Activated CD4-positive, CD25-positive, alpha-beta regulatory T cell (primary cell): ENCODE results near the gene SP2.
"Not testable (repeated sequence)": the region's sequence is repeated elsewhere in the genome, so short reads cannot be mapped to it uniquely, and the experiment has no call there.

Experiments used
- DNase-seq, 4 experiments: peaks; one replicate each; lab custom pipeline; 2025; lab: John Stamatoyannopoulos, UW

SP2 gene

DNA sequence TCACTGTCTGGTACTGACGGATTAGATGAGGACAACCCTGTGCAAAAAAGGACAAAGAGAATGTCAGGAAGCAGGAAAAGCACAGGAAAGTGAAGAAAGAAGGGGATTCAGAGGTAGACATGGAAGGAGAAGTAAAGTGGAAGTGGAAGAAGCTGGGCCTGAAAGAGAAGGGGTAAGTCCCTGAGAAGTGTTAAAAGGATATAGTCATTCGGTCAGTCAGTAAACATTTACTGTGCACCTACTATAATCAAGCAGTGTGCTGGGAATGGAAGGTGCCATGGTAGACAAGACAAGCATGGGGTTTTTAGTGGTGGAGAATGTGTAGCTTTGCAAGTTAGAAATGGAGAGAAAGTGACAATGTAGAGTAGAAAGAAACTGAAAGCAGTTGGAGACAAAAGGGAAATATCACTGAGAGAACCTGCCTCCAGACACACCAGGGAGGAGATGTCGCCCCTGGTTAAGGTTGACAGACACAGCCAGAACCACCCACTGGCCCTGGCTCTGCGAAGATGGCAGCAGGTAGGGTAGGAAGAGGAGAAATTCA is 4.4 kb upstream of the SP2 start:
- no peak for DNase-seq

DNA sequence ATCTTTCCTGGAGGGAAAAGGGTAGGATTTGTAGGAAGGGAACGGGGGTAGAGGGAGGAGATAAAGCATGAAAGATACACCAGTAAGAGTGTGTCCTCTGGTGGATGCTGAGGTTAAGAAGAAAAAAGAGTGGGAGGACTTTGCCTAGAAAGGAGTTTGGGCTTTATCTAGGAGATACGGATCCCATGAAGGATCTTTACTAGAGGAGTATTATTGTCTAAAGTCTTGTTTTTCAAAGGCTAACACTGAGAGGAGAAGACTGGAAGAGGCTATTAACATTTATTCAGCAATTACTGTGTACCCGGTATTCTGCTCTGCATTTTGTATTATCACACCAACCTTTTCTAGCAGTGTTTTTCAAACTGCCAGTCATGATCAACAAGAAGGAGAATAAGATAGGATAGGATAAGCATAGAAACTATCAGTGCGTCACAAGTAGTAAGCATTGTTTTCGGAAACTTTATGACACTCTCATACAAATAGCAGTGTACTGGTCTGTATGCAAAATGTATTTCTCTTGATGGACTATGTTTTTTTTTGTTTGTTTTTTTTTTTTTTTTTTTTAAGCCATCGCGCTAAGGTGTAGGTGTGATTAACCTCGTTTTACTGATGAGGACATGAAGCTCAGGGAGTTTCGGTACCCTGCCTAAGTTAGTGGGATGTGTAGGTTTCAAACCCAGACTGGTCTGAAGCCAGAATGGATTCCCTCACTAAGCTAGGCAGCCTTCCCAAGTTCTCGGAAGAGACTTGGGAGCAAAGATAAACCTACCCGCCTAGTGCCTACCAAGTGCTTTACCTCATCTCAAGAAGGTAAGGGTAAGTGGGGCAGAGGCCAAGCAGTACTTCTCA is 1.3 kb upstream of the SP2 start:
- no peak for DNase-seq

DNA sequence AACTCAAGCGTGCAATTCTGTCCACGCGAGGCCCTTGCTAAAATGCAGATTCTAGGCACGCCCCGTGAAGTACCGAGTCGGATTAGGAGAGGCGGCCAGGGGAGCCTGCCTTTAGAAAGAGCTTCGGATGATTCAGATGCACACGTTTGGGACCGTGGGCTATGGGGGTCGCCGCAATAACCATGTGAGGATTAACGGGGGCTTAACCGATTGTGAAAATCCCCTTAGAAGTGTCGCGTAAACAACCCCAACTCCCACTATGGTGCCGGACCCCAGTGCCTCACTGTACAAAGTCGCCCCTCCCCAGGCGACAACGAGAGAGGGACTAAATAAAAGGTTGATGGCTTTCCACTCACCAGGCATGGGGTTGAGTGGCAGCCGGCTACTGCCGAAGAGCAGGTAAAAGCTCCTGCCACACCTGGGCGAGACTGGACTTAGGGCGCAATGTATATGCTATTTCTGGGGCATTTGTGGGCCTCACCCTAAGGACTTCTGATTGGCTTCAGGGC is 635 bp upstream of the SP2 start:
- DNase-seq, result no peak

DNA sequence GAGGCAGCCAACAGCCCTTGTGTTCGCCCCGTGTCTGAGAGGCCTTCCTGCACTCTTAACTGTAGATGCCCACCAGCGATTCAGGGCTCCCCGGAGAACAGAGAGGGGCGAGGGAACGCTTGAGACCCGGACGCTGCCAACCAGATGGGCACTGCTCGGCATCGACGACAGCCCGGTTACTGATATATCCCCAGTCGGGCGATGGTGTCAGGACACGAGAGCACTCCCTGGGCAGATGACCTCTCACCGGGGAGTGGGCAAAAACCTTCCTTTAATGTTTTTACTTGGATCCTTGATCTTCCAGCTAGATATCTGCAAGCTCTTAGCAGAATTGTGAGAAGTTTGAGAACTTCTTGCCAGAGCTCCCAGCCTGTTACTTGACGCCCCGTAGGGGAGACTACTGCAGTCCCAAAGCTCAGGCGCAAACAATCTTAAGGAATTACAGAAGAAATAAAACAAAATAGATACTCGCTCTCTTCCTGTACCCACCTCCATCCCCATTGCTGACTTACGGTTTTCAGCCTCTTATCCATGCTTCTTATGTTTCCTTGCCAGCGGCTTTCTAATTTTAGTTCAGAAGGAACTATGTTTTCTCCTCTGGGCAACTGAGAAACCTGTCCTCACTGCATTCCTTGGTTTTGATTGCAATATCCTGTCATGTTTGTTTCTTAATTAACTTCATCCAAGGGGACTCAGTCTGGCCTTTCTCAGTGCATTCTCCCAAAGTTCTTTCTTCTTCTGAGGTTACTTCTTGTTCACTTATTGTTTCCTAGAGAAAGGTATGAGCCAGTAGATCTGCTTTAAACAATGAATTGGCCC is 845 bp downstream of the SP2 start:
- no peak for DNase-seq

DNA sequence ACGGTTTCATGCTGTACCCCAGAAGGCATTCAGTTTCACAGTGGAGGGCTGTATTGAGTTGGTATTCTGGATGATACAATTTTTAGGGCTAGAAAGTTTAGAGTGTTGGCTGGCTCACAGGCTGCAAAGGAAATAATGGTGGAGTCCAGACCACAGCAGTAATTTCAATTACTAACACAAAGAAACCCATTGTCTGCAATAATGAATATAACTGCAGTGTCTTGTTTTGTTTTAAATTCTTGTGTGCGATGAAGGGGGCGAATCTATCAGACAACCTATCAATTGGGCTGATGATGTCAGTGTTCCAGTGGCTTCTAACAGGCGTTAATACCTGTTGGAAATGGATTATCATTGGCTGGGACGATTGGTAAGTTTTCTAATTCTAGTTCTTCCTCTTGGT is 1.5 kb downstream of the SP2 start:
- no peak for DNase-seq

DNA sequence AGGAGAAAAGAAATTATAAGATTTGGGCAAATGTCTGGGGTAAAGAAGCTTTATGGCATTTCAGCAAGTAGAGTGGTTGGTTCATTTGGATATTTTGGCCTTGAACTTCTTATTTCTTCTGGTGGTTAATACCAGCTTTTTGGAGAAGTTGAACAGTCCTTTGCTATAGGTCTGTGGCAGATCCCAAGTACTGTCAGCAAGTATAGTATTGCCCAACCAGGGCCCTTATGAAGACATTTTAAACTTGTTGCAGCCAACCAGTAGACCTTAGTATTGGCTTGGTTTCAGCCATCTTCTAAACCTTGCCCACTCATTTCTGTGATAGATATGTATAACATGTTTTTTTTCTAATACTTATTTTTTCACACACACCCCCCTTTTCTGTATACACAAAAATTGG is 2.2 kb downstream of the SP2 start:
- no peak for DNase-seq

DNA sequence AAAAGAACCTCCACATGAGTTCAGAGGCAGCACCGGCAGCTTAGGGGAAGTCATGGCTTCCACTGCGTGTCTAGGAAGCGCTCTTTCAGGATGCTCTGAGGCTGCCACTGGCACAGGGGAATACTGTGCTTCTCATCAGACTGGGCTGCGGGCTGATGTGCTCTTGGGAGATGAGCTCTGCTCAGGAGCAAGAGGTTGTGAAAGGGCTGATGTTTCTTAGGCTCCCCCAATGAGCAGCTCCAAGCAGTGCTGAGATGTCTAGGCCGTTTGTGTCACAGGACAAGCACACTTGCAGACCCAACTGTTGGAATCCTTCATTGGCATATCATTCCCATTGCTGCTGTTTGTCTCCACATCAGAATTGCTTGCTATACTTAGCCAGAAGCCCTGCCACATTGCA is 3.6 kb downstream of the SP2 start:
- DNase-seq, result no peak

DNA sequence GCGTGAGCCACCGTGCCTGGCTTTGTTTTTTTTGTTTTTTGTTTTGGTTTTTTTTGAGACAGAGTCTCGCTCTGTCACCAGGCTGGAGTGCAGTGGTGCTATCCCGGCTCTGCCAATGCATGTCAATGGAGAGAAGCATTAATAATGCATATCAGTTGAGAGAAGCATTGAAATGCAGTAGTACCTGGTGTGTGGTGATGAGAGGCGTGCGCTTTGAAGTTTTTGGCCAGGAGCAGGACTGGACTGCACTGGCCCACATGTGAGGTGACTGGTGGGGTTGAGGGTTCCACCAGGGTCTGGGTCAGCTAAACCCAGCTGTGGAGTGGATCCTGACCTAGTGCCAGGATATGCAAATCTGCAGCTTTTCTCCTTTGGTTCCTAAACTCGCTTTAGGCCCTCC is 5.4 kb downstream of the SP2 start:
- no peak for DNase-seq

DNA sequence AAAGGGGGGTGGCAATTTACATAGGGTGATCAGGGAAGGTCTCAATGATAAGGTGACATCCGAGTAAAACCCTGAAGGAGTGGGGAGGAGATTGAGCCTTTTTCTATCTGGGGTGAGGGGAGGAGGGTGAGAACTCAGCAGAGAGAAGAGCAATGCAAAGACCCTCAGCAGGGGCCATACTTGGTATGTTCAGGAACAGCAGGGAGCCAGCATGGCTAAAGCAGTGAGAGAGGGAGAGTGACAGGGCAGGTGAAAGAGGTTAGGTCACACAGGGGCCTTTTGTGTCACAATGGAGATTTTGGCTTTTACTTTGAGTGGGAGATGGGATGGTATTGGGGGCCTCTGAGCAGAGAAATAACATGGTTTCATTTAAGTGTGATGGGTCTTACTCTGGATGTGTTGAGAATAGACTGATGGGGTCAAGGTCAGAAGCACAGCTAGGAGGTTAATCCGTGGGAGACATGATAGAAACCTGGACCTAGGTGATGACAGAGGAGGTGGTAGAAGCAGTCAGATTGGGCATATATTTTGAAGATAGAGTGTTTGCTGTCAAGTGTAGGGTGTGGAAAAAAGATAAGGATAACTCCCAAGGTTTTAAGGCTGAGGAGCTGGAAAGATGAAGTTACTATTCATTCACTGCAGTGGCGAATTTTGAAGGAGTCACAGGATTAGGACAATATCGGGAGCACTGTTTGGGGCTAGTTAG is 6.2 kb downstream of the SP2 start:
- DNase-seq, result no peak

DNA sequence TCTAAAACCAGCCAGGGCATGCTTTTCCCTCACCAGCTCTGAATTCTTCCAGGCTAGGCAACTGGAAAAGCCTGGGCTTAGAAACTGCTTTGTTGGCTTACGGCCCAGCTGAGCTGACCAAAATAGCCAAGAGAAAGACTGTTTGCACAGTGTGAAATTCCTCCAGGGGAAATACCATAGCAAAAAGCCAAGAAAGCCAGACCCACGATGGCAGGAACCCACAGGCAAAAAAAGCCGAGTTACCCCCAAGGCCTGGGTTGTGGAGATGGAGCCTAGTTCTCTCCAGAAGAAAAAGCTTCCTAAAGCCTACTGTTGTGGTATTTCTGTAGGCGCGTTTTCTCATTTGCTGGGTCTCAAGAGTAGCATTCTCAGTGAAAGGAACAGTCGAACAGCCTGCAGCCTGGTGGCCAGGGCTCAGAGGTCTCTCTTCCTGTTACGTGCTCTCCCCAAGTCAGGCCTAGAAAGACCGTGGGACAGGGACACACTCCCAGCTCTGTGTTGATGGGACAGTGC is 9.2 kb downstream of the SP2 start:
- no peak for DNase-seq

DNA sequence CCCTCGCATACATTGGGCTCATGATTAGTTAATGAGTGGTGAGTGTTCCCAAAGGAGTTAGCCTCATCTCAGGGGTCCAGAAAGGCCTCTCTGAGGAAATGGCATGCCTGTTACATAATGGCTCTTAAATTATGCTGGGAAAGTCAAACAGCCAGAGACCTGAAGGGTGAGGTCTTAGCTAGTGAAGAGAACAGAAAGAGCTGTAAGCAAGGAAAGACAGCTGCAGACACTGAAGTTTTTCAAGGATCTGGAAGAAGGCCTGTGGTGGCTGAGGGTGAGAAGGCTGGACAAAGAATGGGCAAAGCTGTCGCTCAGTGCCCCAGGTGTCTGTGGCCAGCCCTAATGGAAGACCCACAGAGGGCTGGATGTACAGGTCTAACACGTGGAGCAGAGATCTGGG is 10.4 kb downstream of the SP2 start:
- DNase-seq, result no peak

DNA sequence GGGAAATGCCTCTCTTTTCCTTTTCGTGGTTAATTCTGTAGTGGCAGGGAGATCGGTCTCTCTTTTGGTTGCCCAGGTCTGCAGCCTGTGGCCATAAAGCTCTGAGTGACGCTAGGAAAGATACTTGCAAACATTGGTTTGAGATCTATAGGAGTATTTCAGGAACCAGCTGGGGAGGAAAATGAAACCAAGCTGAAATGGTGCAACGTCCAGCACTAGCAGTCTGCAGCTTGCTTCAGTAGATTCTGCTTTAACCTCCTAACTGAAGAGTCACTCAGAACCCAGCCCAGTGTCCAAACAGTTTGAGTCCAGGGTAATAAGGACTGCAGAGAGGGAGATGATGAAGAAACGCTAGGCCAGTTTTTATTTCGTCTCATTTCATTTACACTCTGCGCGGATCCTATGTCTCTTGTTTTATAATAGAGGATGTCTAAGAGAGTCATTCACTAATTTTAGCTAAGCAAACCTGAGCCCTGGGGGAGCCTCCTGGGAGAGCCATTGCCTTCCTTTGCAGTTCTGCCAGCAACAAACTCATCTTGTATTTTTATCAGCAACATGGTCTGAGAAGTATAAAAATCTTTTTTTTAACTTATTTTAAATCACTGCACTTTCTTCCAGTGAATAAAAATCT is 12.0 kb downstream of the SP2 start:
- no peak for DNase-seq

DNA sequence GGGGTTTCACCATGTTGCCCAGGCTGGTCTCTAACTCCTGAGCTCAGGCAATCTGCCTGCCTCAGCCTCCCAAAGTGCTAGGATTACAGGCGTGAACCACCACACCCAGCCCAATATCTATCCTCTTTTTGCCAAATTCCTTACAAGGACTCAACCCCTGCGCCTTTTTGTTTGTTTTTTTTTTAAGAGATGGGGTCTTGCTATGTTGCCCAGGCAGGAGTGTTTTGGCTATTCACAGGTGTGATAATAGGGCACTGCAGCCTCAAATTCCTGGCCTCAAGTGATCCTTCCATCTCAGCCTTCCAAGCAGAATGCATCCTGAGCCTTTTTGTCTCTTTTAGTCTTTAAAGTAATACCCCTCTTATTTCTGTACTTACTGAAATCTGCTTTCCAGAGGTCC is 17.0 kb downstream of the SP2 start:
- DNase-seq, result no peak

DNA sequence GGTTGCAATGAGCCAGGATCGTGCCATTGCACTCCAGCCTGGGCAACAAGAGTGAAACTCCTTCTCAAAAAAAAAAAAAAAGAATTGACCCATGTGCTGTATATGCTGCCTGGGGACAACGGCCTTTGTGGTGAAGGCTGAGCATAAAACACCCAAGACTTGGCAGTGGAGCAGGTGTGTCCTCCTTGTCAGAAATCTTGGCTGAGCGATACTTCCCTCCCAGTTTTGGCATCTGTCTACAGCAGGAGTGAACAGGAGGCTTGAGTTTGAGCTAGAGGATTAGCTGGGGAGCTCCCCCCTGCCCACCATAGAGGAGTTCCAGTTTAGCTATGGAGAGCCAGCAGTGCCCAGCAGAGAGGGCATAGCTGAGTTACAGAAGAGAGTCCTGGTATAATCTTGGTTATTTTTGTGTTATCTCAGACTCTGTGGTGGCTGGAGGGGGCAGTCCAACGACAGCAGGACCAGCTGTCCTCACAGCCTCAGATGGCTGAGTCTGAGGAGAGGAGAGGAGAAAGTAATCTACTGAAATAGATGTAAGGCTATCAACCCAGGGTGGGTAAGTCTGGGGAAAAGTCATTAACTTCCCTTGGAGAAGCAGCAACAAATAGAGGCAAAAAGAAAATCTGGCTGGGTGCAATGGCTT is 18.4 kb downstream of the SP2 start:
- no peak for DNase-seq

DNA sequence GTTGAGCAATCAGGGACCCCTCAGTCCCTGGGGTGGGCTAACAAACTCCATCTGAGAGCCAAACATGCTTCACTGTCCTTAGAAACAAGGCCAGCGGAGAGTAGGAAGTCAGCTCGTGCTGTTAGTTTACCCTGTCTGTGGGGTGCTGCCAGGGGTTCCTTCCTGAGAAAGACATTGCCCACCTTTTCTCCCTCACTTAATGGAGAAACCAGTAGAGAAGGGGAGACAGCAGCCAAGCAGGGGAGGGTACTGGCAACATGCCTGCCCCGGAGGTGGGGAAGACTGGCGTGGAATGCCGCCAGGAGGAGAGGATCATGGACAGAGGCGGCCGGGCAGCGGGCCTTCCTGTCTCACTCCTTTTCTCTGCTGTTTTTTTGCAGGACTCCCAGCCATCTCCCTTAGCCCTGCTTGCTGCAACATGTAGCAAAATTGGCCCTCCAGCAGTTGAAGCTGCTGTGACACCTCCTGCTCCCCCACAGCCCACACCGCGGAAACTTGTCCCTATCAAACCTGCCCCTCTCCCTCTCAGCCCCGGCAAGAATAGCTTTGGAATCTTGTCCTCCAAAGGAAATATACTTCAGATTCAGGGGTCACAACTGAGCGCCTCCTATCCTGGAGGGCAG is 19.9 kb downstream of the SP2 start:
- DNase-seq, result no peak

DNA sequence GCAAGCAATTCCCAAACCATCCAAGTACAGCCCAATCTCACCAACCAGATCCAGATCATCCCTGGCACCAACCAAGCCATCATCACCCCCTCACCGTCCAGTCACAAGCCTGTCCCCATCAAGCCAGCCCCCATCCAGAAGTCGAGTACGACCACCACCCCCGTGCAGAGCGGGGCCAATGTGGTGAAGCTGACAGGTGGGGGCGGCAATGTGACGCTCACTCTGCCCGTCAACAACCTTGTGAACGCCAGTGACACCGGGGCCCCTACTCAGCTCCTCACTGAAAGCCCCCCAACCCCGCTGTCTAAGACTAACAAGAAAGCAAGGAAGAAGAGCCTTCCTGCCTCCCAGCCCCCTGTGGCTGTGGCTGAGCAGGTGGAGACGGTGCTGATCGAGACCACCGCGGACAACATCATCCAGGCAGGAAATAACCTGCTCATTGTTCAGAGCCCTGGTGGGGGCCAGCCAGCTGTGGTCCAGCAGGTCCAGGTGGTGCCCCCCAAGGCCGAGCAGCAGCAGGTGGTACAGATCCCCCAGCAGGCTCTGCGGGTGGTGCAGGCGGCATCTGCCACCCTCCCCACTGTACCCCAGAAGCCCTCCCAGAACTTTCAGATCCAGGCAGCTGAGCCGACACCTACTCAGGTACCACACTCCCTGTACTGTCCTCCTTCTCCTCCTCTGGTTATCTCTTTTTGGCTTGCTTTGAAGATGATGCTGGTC is 20.6 kb downstream of the SP2 start:
- DNase-seq, result no peak

DNA sequence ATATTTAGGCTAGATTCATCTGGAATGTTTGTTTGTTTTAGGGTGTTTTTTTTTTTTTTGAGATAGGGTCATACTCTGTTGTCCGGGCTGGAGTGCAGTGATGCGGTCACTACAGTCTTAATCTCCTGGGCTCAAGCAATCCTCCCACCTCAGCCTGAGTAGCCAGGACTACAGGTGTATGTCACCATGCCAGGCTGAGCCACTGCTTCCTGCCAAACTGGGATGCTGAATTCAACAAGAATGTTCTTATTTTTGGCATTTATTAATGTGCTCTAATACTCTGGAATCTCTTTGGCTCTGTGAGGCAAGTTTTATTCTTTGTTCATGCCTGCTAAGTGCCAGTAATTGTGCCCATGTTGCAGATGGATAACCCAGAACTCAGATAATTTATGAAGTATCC is 21.5 kb downstream of the SP2 start:
- DNase-seq, result no peak

DNA sequence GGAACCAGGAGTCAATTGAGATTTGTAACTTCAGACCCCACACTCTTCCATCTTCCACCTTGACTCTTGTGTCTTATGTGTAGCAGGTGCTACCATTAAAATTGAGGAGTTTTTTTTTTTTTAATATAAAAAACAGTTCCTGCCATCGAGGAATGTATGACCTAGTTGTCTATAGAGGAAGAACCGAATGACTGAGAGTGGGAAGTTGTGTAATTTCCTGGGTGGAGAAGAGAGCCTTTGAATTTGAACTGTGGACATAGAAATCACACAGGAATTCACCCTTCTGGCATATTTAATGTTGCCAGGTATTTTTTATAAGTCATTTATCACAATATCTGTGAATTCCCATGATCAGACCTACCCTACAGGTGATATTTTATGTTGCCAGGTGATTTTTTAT is 22.0 kb downstream of the SP2 start:
- no peak for DNase-seq

DNA sequence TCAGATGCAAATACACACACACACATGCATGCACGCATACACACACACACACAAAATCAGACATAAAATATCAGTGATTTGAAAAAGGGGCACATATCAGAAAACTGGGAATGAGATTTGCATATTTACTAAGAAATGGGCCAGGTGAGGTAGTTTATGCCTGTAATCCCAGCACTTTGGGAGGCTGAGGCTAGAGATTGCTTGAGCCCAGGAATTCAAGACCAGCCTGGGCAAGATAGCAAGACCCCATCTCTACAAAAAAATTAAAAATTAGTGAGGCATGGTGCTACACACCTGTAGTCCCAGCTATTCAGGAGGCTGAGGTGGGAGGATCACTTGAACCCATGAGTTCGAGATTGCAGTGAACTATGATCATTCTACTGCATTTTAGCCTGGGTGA is 23.0 kb downstream of the SP2 start:
- DNase-seq, result no peak

DNA sequence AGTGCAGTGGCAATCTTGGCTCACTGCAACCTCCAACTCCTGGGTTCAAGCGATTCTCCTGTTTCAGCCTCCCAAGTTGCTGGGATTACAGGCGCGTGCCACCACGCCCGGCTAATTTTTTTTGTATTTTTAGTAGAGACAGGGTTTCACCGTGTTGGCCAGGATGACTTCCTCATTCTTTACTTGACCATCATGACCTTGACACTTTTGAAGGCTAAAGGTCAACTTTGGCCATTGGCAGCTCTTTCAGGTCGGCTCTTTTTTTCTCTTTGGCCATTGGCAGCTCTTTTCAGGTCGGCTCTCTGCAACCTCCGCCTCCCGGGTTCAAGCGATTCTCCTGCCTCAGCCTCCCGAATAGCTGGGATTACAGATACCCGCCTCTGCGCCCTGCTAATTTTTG is 23.9 kb downstream of the SP2 start:
- DNase-seq, result not testable (repeated sequence)
